Activated T-helper 17 cell treated with anti-CD3 and anti-CD28 coated beads, Interleukin-2, amount 50 U/mL, for 72 hours (primary cell): ENCODE data around the gene CHMP3. TPM values are rescaled to one million over a fixed set of nuclear protein-coding genes. Genes with fewer than 3 reads are reported as not detected.
"Not testable (repeated sequence)": the region's sequence is repeated elsewhere in the genome, so short reads cannot be mapped to it uniquely, and the experiment has no call there.

ENCODE experiments used
- ATAC-seq: fragments of 150-1000 bp; cut with Tn5 transposase; replicated peaks from 2 replicates; pipeline ENCODE4 v1.10.0; 2021; ENCODE audit warnings: mild to moderate bottlenecking, moderate library complexity
- H3K27ac Mint-ChIP-seq: one replicate; pipeline ENCODE4 v1.8.0; 2022; ENCODE audit warnings: mixed read lengths
- H3K27me3 Mint-ChIP-seq: one replicate; pipeline ENCODE4 v1.8.0; 2022; ENCODE audit warnings: mixed read lengths
- H3K36me3 Mint-ChIP-seq: one replicate; pipeline ENCODE4 v1.8.0; 2022; ENCODE audit warnings: low read depth, mild to moderate bottlenecking, mixed read lengths
- H3K4me1 Mint-ChIP-seq: one replicate; pipeline ENCODE4 v1.8.0; 2022; ENCODE audit warnings: mixed read lengths
- H3K4me3 Mint-ChIP-seq: one replicate; pipeline ENCODE4 v1.8.0; 2022; ENCODE audit warnings: mild to moderate bottlenecking, mixed read lengths
- H3K9me3 Mint-ChIP-seq: one replicate; pipeline ENCODE4 v1.8.0; 2022; ENCODE audit warnings: mixed read lengths
- total RNA-seq, 2 donors: library from RNA; stranded (reverse); gene quantifications; one replicate each; pipeline ENCODE4 v1.2.3, GENCODE V29; 2022

The CHMP3 gene
- total RNA-seq, 2 donors from 2014 or later: 27.9 to 40.1 TPM

GRCh38 chr2:86566158-86566820 lies 3.0 kb upstream of the CHMP3 start:
- H3K36me3 Mint-ChIP-seq: peaks cover 22% of the 10 kb centered on the region
- ATAC-seq: no peak
- H3K4me1 Mint-ChIP-seq: peaks cover 13% of the 10 kb centered on the region
- no peak overlapping the region for H3K4me3 Mint-ChIP-seq
- no peaks in the 10 kb centered on the region for H3K9me3 Mint-ChIP-seq
- H3K27me3 Mint-ChIP-seq: no peaks in the 10 kb centered on the region
- no peak overlapping the region for H3K27ac Mint-ChIP-seq

GRCh38 chr2:86563650-86564061 lies 413 bp upstream of the CHMP3 start:
- no peak for ATAC-seq
- H3K27me3 Mint-ChIP-seq: no peaks in the 10 kb centered on the region
- peaks cover 22% of the 10 kb centered on the region for H3K36me3 Mint-ChIP-seq

GRCh38 chr2:86562485-86562921 lies 740 bp downstream of the CHMP3 start:
- peak overlapping the region; percentile 92 for H3K4me3 Mint-ChIP-seq
- H3K4me1 Mint-ChIP-seq: peaks cover 15% of the 10 kb centered on the region
- H3K27ac Mint-ChIP-seq: peak overlapping the region; percentile 95
- peaks cover 22% of the 10 kb centered on the region for H3K36me3 Mint-ChIP-seq
- no peak for ATAC-seq
- no peaks in the 10 kb centered on the region for H3K9me3 Mint-ChIP-seq
- H3K27me3 Mint-ChIP-seq: no peaks in the 10 kb centered on the region

More at GRCh38 chr2:86563650-86564061, 413 bp upstream of the CHMP3 start:
- Mint-ChIP-seq H3K9me3 (no peaks in the 10 kb centered on the region), H3K27ac (peak overlapping the region; percentile 95), H3K4me3 (peak overlapping the region; percentile 92), H3K4me1 (peaks cover 15% of the 10 kb centered on the region)

- no peaks in the 10 kb centered on the region for H3K27me3 Mint-ChIP-seq
- no peak overlapping the region for H3K4me3 Mint-ChIP-seq
- no peak for ATAC-seq
- peaks cover 17% of the 10 kb centered on the region for H3K4me1 Mint-ChIP-seq
- no peak overlapping the region for H3K27ac Mint-ChIP-seq
- no peaks in the 10 kb centered on the region for H3K9me3 Mint-ChIP-seq
- peaks cover 15% of the 10 kb centered on the region for H3K36me3 Mint-ChIP-seq
Measured at GRCh38 chr2:86557836-86558235, 5.4 kb downstream of the CHMP3 start.

- Mint-ChIP-seq H3K27me3 (no peaks in the 10 kb centered on the region), H3K9me3 (no peaks in the 10 kb centered on the region), H3K4me3 (no peak overlapping the region), H3K27ac (no peak overlapping the region), H3K36me3 (peaks cover 1% of the 10 kb centered on the region), H3K4me1 (peaks cover 23% of the 10 kb centered on the region)
- no peak for ATAC-seq
Measured at GRCh38 chr2:86556508-86556907, 6.7 kb downstream of the CHMP3 start.

- Mint-ChIP-seq H3K27ac (peak overlapping the region; percentile 11), H3K4me3 (peak overlapping the region; percentile 58), H3K27me3 (no peaks in the 10 kb centered on the region), H3K36me3 (peaks cover 9% of the 10 kb centered on the region), H3K9me3 (no peaks in the 10 kb centered on the region), H3K4me1 (peaks cover 19% of the 10 kb centered on the region)
- ATAC-seq: no peak
Measured at GRCh38 chr2:86552889-86553288, 10.4 kb downstream of the CHMP3 start.

GRCh38 chr2:86549963-86550725 lies 13.1 kb downstream of the CHMP3 start:
- H3K9me3 Mint-ChIP-seq, H3K27ac Mint-ChIP-seq, ATAC-seq, H3K4me3 Mint-ChIP-seq, H3K27me3 Mint-ChIP-seq: not testable (repeated sequence)
- peaks cover 16% of the 10 kb centered on the region for H3K4me1 Mint-ChIP-seq
- H3K36me3 Mint-ChIP-seq: peaks cover 35% of the 10 kb centered on the region

GRCh38 chr2:86549440-86549839 lies 13.8 kb downstream of the CHMP3 start:
- not testable (repeated sequence) for H3K27ac Mint-ChIP-seq, H3K9me3 Mint-ChIP-seq, H3K4me3 Mint-ChIP-seq, ATAC-seq, H3K27me3 Mint-ChIP-seq
- Mint-ChIP-seq H3K36me3 (peaks cover 35% of the 10 kb centered on the region), H3K4me1 (peaks cover 16% of the 10 kb centered on the region)

- H3K4me3 Mint-ChIP-seq, H3K27me3 Mint-ChIP-seq, H3K9me3 Mint-ChIP-seq, H3K27ac Mint-ChIP-seq, ATAC-seq: not testable (repeated sequence)
- H3K4me1 Mint-ChIP-seq: peaks cover 16% of the 10 kb centered on the region
- H3K36me3 Mint-ChIP-seq: peaks cover 35% of the 10 kb centered on the region
Measured at GRCh38 chr2:86548913-86549396, 14.3 kb downstream of the CHMP3 start.

GRCh38 chr2:86548165-86548912 lies 14.9 kb downstream of the CHMP3 start:
- not testable (repeated sequence) for H3K9me3 Mint-ChIP-seq, H3K27me3 Mint-ChIP-seq, H3K27ac Mint-ChIP-seq, H3K4me3 Mint-ChIP-seq, ATAC-seq
- peaks cover 35% of the 10 kb centered on the region for H3K36me3 Mint-ChIP-seq
- H3K4me1 Mint-ChIP-seq: peaks cover 16% of the 10 kb centered on the region

- H3K9me3 Mint-ChIP-seq, H3K27ac Mint-ChIP-seq, ATAC-seq, H3K4me1 Mint-ChIP-seq, H3K27me3 Mint-ChIP-seq, H3K4me3 Mint-ChIP-seq: not testable (repeated sequence)
- H3K36me3 Mint-ChIP-seq: peaks cover 45% of the 10 kb centered on the region
Measured at GRCh38 chr2:86545296-86545924, 17.8 kb downstream of the CHMP3 start.

- peaks cover 52% of the 10 kb centered on the region for H3K36me3 Mint-ChIP-seq
- H3K27ac Mint-ChIP-seq, H3K4me3 Mint-ChIP-seq, ATAC-seq, H3K4me1 Mint-ChIP-seq, H3K9me3 Mint-ChIP-seq, H3K27me3 Mint-ChIP-seq: not testable (repeated sequence)
Measured at GRCh38 chr2:86544278-86545099, 18.8 kb downstream of the CHMP3 start.

- H3K9me3 Mint-ChIP-seq: peaks cover 3% of the 10 kb centered on the region
- ATAC-seq: no peak
- no peaks in the 10 kb centered on the region for H3K27me3 Mint-ChIP-seq
- no peaks in the 10 kb centered on the region for H3K4me1 Mint-ChIP-seq
- H3K4me3 Mint-ChIP-seq: no peak overlapping the region
- H3K36me3 Mint-ChIP-seq: peaks cover 52% of the 10 kb centered on the region
- no peak overlapping the region for H3K27ac Mint-ChIP-seq
Measured at GRCh38 chr2:86543793-86544192, 19.4 kb downstream of the CHMP3 start.
